HepG2 (cell line): Measurements from ENCODE around the gene LIPE.

Experiments used
- CTCF ChIP-seq: sonication (generic); formaldehyde crosslinking; IDR thresholded peaks from 2 replicates; pipeline ENCODE4 v1.5.0; 2020; ENCODE audit warnings: mild to moderate bottlenecking, missing genetic modification reagents, moderate library complexity
- GABPA ChIP-seq, 2 experiments: IDR thresholded peaks; 2 replicates each; pipeline ENCODE4 v1.6.1; 2011 to 2016; ENCODE audit warnings: low read depth in 2 of 2, low read length in 1 of 2, missing biosample characterization in 1 of 2, missing genetic modification characterization in 1 of 2
- GTF3A ChIP-seq: sonication (generic); formaldehyde crosslinking; conservative IDR thresholded peaks from 2 replicates; pipeline ENCODE4 v1.4.0; 2020; ENCODE audit warnings: mild to moderate bottlenecking, missing genetic modification reagents
- MYNN ChIP-seq: sonication (generic); formaldehyde crosslinking; IDR thresholded peaks from 2 replicates; pipeline ENCODE4 v1.4.0; 2020; ENCODE audit warnings: mild to moderate bottlenecking, low read depth, missing genetic modification reagents
- RFX1 ChIP-seq: fragments of 450-650 bp; IDR thresholded peaks from 2 replicates; pipeline ENCODE4 v1.6.1; 2017
- SALL2 ChIP-seq: sonication (generic); formaldehyde crosslinking; IDR thresholded peaks from 2 replicates; pipeline ENCODE4 v1.8.1; 2023; ENCODE audit warnings: mild to moderate bottlenecking, missing genetic modification reagents, inconsistent platforms
- TCF7 ChIP-seq: sonication (generic); IDR thresholded peaks from 2 replicates; pipeline ENCODE4 v1.6.1; 2016; ENCODE audit warnings: antibody characterized with exemption, low read depth
- TOE1 ChIP-seq: sonication (generic); formaldehyde crosslinking; IDR thresholded peaks from 2 replicates; pipeline ENCODE4 v1.4.0; 2020; ENCODE audit warnings: mild to moderate bottlenecking, missing genetic modification reagents
- ZBTB37 ChIP-seq: sonication (generic); formaldehyde crosslinking; IDR thresholded peaks from 2 replicates; pipeline ENCODE4 v1.4.0; 2020; ENCODE audit warnings: mild to moderate bottlenecking, missing genetic modification reagents
- ZFX ChIP-seq: sonication (generic); formaldehyde crosslinking; IDR thresholded peaks from 2 replicates; pipeline ENCODE4 v1.4.0; 2020; ENCODE audit warnings: mild to moderate bottlenecking, low read depth, missing genetic modification reagents, moderate library complexity

GRCh38 chr19:42419309-42419708, 7.9 kb downstream of the LIPE start:
- TF ChIP-seq TOE1 (no peak), ZBTB37 (CRISPR knock-in tag) (no peak), CTCF (CRISPR knock-in tag) (no peak), GABPA (IDR thresholded peaks at IDR 0.05; ENCODE audit: low read depth, low read length) (no peak), GABPA (CRISPR knock-in tag; IDR thresholded peaks at IDR 0.05; ENCODE audit: low read depth) (no peak), TCF7 (no peak), RFX1 (no peak), ZFX (CRISPR knock-in tag) (no peak), GTF3A (CRISPR knock-in tag) (no peak), MYNN (CRISPR knock-in tag) (no peak), SALL2 (CRISPR knock-in tag) (no peak)
